Upper lobe of left lung (tissue), 6 donors: Measurements from ENCODE around the gene NECTIN4. TPM values are rescaled to one million over a fixed set of nuclear protein-coding genes. Genes with fewer than 3 reads are reported as not detected.

Experiments used
- ATAC-seq, 2 donors: fragments of 200-7000 bp; cut with Tn5 transposase; one replicate each; pipeline ENCODE4 v1.9.1; 2022; ENCODE audit warnings: mild to moderate bottlenecking in 2 of 2, moderate library complexity in 2 of 2; ENCODE audit not compliant: low FRiP score in 2 of 2
- DNase-seq, 2 donors: peaks; one replicate each; pipeline ENCODE4 v3.0.0-alpha.2; 2019 to 2020
- H3K27ac ChIP-seq, 4 donors: fragments of 200-600 bp; sonication (generic); one replicate each; pipeline ENCODE4 v1.5.1; 2016 to 2019
- H3K27me3 ChIP-seq, 4 donors: fragments of 200-600 bp; sonication (generic); one replicate each; pipeline ENCODE4 v1.5.1; 2017 to 2019
- H3K36me3 ChIP-seq, 4 donors: fragments of 200-600 bp; sonication (generic); one replicate each; pipeline ENCODE4 v1.5.1; 2016 to 2019
- H3K4me1 ChIP-seq, 4 donors: fragments of 200-600 bp; sonication (generic); one replicate each; pipeline ENCODE4 v1.5.1; 2018 to 2019
- H3K4me3 ChIP-seq, 4 donors: fragments of 200-600 bp; sonication (generic); one replicate each; pipeline ENCODE4 v1.5.1; 2017 to 2019; ENCODE audit warnings: mild to moderate bottlenecking in 2 of 4, moderate library complexity in 1 of 4
- H3K9me3 ChIP-seq, 4 donors: fragments of 200-600 bp; sonication (generic); one replicate each; pipeline ENCODE4 v1.5.1; 2018 to 2019
- EP300 ChIP-seq, 4 donors: sonication (generic); formaldehyde crosslinking; IDR thresholded peaks; one replicate each; pipeline ENCODE4 v1.5.1; 2017; ENCODE audit warnings: antibody characterized with exemption in 4 of 4, control low read depth in 2 of 4
- POLR2A ChIP-seq, 4 donors: fragments of 450-650 bp; IDR thresholded peaks; one replicate each; pipeline ENCODE4 v1.5.1; 2016 to 2017; ENCODE audit warnings: antibody characterized with exemption in 4 of 4, mild to moderate bottlenecking in 2 of 4
- POLR2AphosphoS5 ChIP-seq, 2 donors: sonication (generic); formaldehyde crosslinking; IDR thresholded peaks; one replicate each; pipeline ENCODE4 v1.5.1; 2017; ENCODE audit warnings: antibody characterized with exemption in 2 of 2
- WGBS, 2 donors: methylation state at CpG; one replicate each; pipeline ENCODE4 v1.1.5; 2017 to 2018; 5-methylcytosine and 5-hydroxymethylcytosine counted together
- total RNA-seq, 6 donors: library from RNA; depleted of rRNA in 4 of 6; stranded (reverse); fragments of >200 nt in 4 of 6; gene quantifications; one replicate each; pipeline versions ENCODE4 v1.1.0 to v1.2.1, GENCODE V29; 2016 to 2021
- TF ChIP-seq, protein P1 (sequence below), 6 experiments: fragments of 450-650 bp in 4 of 6; fragments of 200-600 bp in 2 of 6; sonication (generic) in 2 of 6; IDR thresholded peaks; one replicate each; pipeline ENCODE4 v1.5.1; 2016 to 2019; ENCODE audit warnings: antibody characterized with exemption in 6 of 6
- donor health status: DM: no; HTN: no; CAD: no; lungs with moderate emphysema.
- donor health status: DM: no; HTN: yes; CAD: no; lungs with severe emphysema.

The NECTIN4 gene
- total RNA-seq, 6 donors from 2014 or later, result 5.2 to 19.9 (median 12.1) TPM

DNA sequence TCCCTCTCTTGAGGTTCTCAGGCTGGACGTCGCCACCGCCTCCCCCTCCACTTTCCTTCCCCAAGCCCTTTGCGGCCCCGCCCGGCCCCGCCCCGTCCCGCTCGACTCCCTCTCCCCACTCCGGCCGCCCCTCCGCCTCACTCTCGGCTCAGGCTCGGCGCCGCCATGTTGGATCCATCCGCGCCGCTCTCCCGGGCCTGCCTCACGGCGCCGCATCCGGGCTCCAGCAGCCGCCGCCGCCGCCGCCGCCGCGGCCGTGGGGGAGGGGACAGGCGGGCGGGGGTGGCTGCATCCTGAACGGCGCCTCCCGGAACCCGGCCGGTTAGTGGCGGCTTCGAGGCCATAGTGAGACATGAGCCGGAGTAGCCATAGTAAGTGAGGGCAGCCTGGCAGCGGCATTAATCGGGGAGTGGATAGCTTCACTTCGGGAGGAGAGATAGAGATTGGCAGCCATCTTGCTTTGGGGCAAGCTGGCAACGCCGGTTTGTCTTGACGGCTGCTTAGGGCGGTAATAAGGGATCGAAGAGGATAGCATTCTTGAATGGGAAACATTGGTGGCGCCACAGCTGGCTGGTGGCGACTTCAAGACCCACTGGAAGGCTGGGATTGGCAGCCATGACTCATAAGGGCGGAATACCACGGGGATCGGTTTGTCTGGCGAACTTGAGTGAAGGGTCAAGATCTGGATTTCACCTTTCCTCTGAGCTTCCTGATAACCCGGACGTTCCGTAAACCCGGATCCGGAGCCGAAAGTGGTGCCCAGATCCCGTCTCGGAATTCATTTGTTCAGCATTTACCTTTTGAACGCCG, 43.3 kb upstream of the NECTIN4 start, which contains the start of gene DEDD:
DEDD (minus strand) TSS at position 258 of the 810 bp plus-strand sequence. CDS start 8,205 bp downstream, outside the sequence.
- H3K4me3 ChIP-seq, result peak within 1 kb of the TSS; percentile 65 to 88 (median 78)
- peaks cover 37 to 60% (median 47%) of the 10 kb centered on the region in 4 donors for H3K4me1 ChIP-seq
- ATAC-seq (peak; percentile 96), DNase-seq (peak; percentile 96)
- H3K27me3 ChIP-seq, result no peaks in the 10 kb centered on the region
- TF ChIP-seq POLR2AphosphoS5 (IDR thresholded peaks at IDR 0.05) (peak; percentile 13 to 34), POLR2A (IDR thresholded peaks at IDR 0.05) (peak in 3 of 4 donors; percentile 34 to 70 (median 55)), EP300 (IDR thresholded peaks at IDR 0.05) (peak in 2 of 4 donors; percentile 18 to 93)
- TF ChIP-seq, protein P1, sequence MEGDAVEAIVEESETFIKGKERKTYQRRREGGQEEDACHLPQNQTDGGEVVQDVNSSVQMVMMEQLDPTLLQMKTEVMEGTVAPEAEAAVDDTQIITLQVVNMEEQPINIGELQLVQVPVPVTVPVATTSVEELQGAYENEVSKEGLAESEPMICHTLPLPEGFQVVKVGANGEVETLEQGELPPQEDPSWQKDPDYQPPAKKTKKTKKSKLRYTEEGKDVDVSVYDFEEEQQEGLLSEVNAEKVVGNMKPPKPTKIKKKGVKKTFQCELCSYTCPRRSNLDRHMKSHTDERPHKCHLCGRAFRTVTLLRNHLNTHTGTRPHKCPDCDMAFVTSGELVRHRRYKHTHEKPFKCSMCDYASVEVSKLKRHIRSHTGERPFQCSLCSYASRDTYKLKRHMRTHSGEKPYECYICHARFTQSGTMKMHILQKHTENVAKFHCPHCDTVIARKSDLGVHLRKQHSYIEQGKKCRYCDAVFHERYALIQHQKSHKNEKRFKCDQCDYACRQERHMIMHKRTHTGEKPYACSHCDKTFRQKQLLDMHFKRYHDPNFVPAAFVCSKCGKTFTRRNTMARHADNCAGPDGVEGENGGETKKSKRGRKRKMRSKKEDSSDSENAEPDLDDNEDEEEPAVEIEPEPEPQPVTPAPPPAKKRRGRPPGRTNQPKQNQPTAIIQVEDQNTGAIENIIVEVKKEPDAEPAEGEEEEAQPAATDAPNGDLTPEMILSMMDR (IDR thresholded peaks at IDR 0.05), result peak in 1 of 6 experiments; percentile 19
- H3K9me3 ChIP-seq, result no peaks in the 10 kb centered on the region
- peaks cover 6 to 25% (median 11%) of the 10 kb centered on the region in 4 donors for H3K36me3 ChIP-seq
- 0% methylated on average over 15 to 40 of the region's 68 CpGs for WGBS, 2 donors
- peak within 1 kb of the TSS; percentile 97 to 100 (median 98) for H3K27ac ChIP-seq

DNA sequence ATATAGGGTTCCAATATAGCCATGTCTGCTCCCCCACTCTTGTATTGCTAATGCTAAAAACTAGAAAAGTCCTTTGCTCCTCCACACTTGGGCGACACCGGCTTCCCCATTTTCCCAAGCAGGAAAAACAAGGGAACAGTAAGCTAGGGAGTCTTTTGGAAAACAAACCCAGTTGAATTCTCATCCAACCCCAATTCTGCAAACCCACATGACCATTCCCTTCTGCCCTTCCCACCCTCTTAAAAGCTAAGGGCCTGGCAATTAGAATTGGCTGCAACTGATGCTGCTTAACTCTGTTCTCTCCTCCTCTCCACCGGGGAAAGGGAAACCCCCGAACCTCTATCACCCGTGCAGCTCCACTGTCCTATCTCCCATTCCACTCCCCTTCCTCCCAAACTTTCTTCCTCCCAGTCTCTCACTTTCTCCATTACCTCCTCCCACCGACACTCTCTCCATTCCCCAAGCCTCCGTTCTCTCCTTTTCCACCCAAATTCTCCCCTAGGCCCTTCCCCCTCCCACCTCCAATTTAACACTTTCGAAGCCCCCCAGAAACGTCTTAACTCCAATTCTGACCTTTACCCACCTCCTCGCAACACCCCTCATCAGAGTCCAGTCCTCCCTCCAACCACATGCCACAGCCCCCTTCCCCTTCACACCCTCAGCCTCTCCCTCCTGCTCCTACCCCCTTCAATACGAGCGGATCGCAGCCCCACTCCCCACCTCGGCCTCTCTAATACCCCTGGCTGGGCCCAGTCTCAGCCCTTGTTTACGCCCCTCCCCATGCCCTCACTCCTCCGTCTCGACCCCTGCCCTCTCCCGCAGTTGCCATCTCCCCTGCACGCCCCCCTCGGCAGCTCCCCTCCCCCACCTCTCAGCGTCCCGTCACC, 42.4 kb upstream of the NECTIN4 start:
- peak; percentile 29 to 58 for ATAC-seq

DNA sequence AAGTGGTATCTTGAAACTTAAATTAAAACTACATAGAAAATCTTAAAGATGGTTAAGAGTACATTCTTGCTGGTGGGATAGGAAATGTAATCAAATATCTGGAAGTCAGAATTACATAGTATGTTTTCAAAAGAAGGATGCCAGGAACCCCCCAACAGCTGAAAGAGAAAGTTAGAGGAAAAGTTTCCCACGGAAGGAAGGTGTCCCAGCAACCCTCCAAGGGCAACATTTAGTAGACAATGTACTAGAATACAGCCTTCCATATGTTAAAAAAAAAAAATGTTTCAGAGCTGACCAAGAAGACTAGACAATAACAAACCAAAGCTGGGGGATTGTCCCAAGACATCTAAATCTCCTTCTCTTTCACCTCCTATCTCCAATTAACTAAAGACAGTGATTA, 40.9 kb upstream of the NECTIN4 start:
- peak overlapping the region in 2 of 4 donors; percentile 44 to 98 for H3K27ac ChIP-seq
- H3K9me3 ChIP-seq, result no peaks in the 10 kb centered on the region
- H3K4me3 ChIP-seq, result no peak overlapping the region
- peaks cover 39 to 60% (median 52%) of the 10 kb centered on the region in 4 donors for H3K4me1 ChIP-seq
- ATAC-seq (no peak), DNase-seq (no peak)
- no peak for TF ChIP-seq EP300 (IDR thresholded peaks at IDR 0.05)
- no peak for TF ChIP-seq POLR2A (IDR thresholded peaks at IDR 0.05)
- TF ChIP-seq POLR2AphosphoS5 (IDR thresholded peaks at IDR 0.05), result no peak
- TF ChIP-seq, protein P1 (IDR thresholded peaks at IDR 0.05), result no peak
- 45 to 62% methylated on average over 1 of the region's 1 CpG for WGBS, 2 donors
- H3K27me3 ChIP-seq, result no peaks in the 10 kb centered on the region
- H3K36me3 ChIP-seq, result peaks cover 6 to 49% (median 20%) of the 10 kb centered on the region in 4 donors

More for the DNA sequence above, 42.4 kb upstream of the NECTIN4 start:
- Histone ChIP-seq H3K27ac (peak overlapping the region; percentile 97 to 100 (median 98)), H3K27me3 (no peaks in the 10 kb centered on the region), H3K4me1 (peaks cover 39 to 60% (median 53%) of the 10 kb centered on the region in 4 donors), H3K4me3 (peak overlapping the region; percentile 65 to 88 (median 78)), H3K9me3 (no peaks in the 10 kb centered on the region), H3K36me3 (peaks cover 6 to 34% (median 11%) of the 10 kb centered on the region in 4 donors)
- 3 to 5% methylated on average over 22 of the region's 22 CpGs for WGBS, 2 donors
- TF ChIP-seq, protein P1 (IDR thresholded peaks at IDR 0.05), result no peak
- TF ChIP-seq EP300 (IDR thresholded peaks at IDR 0.05) (no peak), POLR2AphosphoS5 (IDR thresholded peaks at IDR 0.05) (no peak), POLR2A (IDR thresholded peaks at IDR 0.05) (no peak)
- DNase-seq, result peak in 1 of 2 donors; percentile 41

DNA sequence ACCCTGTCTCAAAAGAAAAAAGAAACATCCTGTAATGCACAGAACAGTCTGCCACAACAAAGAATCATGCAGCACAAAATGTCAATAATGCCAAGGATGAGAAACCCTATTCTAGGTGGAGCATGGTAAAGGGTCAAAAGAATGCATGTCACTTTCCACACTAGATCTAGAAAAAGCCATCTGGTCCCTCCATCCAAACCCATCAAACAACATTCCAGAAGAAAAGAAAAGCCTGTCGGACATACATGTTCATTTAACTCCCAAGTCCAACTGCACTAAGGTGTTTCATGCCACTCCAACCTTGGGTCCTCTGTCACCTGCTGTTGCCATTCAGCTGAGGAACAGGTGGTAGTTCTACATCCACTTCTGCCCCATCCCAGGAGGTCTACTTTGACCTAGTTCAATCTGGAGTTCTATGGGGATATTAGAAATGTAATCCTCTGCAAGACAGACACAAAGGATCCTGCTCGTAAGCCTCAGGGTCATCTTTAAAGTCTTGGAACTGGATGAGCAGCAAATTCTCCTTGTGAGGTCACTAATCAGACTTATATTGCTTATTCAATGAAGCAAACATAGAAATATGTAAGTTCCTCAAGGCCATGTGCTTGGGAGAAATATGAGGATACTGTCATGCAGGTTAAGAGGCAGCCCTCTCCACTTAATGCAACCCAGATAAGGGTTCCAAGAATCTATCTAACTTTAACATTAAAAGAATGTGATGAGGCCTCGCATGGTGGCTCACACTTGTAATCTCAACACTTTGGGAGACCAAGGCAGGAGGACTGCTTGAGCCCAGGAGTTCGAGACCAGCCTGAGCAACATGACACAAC, 39.4 kb upstream of the NECTIN4 start:
- no peaks in the 10 kb centered on the region for H3K27me3 ChIP-seq
- H3K9me3 ChIP-seq, result no peaks in the 10 kb centered on the region
- WGBS, 2 donors, result 91 to 94% methylated on average over 4 of the region's 4 CpGs
- H3K4me1 ChIP-seq, result peaks cover 30 to 52% (median 42%) of the 10 kb centered on the region in 4 donors
- DNase-seq (no peak), ATAC-seq (no peak)
- no peak overlapping the region for H3K27ac ChIP-seq
- TF ChIP-seq, protein P1 (IDR thresholded peaks at IDR 0.05), result no peak
- TF ChIP-seq POLR2A (IDR thresholded peaks at IDR 0.05), result no peak
- TF ChIP-seq POLR2AphosphoS5 (IDR thresholded peaks at IDR 0.05), result no peak
- no peak for TF ChIP-seq EP300 (IDR thresholded peaks at IDR 0.05)
- no peak overlapping the region for H3K4me3 ChIP-seq
- peaks cover 14 to 63% (median 24%) of the 10 kb centered on the region in 4 donors for H3K36me3 ChIP-seq
